GM19455 (cell line): ENCODE data around the gene GRK5.

ENCODE experiments used
- ATAC-seq: cut with Tn5 transposase; IDR thresholded peaks from one replicate; pipeline ENCODE4 v1.9.1; 2021; ENCODE audit not compliant: unreplicated experiment

The GRK5 gene

GRCh38 chr10:119357412-119358151, 150.2 kb downstream of the GRK5 start:
- no peak for ATAC-seq

DNA sequence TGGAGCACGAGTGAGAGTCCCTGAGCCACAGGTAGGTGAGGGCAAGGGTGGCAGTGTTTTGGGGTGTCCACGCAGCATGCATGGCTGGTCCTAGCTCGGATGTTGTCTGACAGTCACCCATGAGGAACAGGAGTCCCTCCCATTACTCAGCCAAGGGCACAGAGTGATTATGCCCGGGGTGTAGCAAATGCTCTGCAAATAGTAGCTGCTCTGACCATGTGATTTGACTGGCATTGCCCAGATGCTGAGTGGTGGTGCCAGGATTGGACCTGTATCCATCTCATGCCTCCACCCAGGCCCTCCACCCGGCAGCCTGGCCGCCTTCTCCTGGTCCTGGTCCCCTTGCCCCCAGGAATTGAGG, 150.8 kb downstream of the GRK5 start:
- no peak for ATAC-seq

DNA sequence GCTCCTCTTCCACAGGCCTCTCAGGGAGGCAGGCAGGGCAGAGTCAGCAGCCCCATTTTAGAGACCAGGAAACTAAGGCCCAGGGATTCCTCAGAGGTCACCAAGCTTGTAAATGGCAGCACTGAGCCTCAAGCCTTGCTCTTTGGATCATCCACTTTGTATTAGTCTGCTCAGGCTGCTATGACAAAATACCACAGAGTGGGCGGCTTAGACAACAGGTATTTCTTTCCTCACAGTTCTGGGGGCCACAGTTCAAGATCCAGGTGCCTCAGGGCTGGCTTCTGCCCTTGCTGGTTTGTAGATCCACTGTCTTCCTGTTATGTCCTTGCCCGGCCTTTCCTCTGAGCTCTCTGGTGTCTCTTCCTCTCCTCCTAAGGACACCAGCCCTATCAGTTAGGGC, 151.2 kb downstream of the GRK5 start:
- no peak for ATAC-seq

GRCh38 chr10:119359025-119359424, 151.7 kb downstream of the GRK5 start:
- ATAC-seq: no peak

DNA sequence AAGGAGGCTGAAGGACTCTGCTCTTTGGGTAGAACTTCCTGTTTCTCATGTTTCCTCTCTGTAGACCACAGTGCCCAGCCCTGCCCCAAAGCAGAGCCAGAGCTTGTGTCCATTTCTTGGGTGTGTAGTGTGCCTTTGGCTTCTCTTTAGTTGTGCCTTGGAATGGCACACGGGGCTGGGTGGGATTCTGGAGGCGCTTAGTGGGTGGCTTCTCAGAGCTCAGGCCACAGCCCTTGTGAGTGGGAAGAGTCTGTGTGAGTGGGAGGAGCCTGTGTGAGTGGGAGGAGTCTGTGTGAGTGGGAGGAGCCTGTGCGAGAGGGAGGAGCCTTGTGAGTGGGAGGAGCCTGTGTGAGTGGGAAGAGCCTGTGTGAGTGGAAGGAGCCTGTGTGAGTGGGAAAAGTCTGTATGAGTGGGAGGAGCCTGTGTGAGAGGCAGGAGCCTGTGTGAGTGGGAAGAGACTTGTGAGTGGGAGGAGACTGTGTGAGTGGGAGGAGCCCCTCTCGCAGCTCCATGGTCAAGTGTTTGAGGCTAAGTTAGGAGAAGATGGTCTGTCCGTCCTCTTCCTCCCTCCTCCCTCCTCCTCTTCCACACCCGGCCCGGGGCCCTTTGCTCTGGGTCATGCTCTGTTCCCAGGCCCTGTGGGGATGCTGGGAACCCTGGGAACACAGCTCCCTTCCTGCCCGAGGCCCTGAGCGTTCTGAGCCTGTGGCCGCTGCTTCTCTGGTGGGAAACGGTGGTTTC, 153.0 kb downstream of the GRK5 start:
- ATAC-seq: no peak

- no peak for ATAC-seq
Measured at GRCh38 chr10:119361037-119361436, 153.7 kb downstream of the GRK5 start.

GRCh38 chr10:119362122-119362521, 154.8 kb downstream of the GRK5 start:
- ATAC-seq: no peak

GRCh38 chr10:119364645-119365600, 157.6 kb downstream of the GRK5 start:
- no peak for ATAC-seq

- ATAC-seq: no peak
Measured at GRCh38 chr10:119365773-119366599, 158.6 kb downstream of the GRK5 start.

GRCh38 chr10:119367841-119368549, 160.6 kb downstream of the GRK5 start:
- ATAC-seq: no peak

DNA sequence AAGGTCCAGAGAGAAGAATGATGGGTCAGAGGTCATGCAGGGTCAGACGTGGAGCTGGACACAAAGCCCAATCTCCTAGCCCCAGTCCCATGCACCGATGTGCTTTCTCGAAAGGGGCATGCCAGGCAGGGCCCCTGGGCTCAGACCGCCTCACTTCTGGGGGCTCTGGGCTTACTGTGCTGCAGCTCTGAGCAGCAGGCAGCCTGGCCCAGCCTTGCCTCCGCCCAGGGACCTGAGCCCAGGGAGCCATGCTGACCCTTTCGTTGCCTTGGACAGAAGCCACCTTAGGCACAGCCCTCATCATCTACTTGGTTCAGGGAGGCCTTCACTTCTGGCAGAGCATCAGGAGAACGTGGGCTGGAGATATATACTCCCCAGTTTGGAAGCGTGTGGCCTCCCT, 161.2 kb downstream of the GRK5 start:
- no peak for ATAC-seq

- peak; percentile 73 for ATAC-seq
Measured at GRCh38 chr10:119368991-119369869, 161.9 kb downstream of the GRK5 start.

GRCh38 chr10:119370111-119370741, 162.9 kb downstream of the GRK5 start:
- no peak for ATAC-seq

- no peak for ATAC-seq
Measured at GRCh38 chr10:119370972-119371703, 163.8 kb downstream of the GRK5 start.

- ATAC-seq: no peak
Measured at GRCh38 chr10:119371704-119372663, 164.6 kb downstream of the GRK5 start.

GRCh38 chr10:119373294-119374102, 166.1 kb downstream of the GRK5 start:
- no peak for ATAC-seq
